GM19328 (cell line): ENCODE results near the gene OFD1.

Experiments used
- ATAC-seq: cut with Tn5 transposase; IDR thresholded peaks from one replicate; pipeline ENCODE4 v1.9.1; 2021; ENCODE audit warnings: mild to moderate bottlenecking, moderate library complexity; ENCODE audit not compliant: unreplicated experiment

OFD1 gene

GRCh38 chrX:13752646-13753045, 18.1 kb downstream of the OFD1 start:
- ATAC-seq: no peak

DNA sequence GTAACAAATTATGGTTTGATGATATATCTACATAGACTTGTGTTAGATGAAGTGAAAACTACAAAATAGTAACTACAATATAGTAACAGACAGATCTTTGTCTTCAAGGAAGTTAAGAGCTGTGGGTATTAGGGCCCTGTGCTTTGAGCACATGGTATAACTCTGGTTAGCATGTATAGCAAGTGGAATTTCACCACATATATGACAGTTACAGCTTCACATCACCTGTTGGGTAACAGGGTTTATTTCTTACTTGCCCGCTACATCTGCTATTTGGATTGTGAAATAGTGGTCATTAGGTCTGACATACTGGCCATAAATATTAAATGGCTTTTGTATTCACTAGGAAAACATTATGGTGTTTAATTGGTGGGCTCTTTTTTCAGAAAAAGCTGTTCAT, 20.2 kb downstream of the OFD1 start:
- no peak for ATAC-seq

DNA sequence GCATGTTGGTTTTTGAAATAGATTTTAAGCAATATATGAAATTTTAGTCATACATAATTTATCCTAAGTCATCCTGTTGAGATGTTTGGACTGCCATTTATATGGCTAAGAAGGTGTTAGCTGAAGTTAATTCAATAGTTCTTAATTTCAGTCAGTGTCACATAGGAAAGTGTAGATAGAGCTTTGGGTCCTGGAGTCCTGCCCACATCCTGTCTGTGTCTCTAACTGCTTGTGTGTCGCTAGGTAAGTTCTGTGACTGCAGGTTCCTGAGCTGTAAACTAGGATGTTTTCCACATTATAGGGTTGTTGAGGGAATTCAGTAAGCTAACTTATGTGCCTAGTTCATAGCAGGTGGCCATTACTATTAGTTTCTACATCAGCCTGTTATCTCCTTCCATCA, 20.7 kb downstream of the OFD1 start:
- no peak for ATAC-seq

DNA sequence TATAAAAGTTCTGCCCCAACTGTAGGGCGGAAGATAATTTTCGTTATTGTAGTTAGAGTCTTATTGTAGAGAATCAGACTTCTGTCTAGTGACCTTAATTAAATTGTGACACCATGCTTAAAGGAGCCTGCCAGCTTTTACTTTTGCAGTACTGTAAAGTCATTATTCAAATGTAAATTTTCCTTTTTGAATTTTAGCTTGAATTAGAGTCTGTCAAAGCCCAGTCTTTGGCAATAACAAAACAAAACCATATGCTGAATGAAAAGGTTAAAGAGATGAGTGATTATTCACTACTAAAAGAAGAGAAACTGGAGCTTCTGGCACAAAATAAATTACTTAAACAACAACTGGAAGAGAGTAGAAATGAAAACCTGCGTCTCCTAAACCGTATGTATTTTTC, 21.8 kb downstream of the OFD1 start:
- no peak for ATAC-seq

DNA sequence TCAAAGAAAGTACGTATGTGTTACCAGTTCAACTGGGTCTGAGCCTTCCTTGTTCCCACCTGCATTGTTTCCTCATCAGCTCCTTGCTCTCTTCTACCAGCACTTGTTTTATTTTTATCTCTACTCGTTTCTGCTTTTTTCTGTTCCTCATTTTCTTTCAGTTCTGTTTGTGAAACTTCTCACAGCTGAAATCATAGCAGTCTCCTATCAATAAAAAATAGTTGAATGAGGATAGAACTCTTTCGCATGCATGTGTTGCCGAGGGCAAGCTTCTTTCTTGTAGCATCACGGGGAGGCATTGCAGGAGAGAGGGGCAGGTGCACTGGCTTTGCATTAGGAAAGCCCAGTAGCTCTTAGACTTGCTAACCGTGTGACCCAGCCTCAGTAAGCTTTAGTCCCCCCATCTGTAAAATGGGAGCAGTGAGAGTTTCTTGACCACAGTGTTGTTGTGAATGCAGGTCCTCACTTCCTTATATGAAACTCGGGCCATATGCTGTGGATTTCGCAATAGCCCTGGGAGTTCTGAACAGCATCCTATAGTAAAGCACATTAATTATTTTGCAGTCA, 24.7 kb downstream of the OFD1 start:
- ATAC-seq: peak; percentile 65

- no peak for ATAC-seq
Observed at GRCh38 chrX:13760426-13760825, 25.9 kb downstream of the OFD1 start.

GRCh38 chrX:13761606-13762414, 27.3 kb downstream of the OFD1 start:
- ATAC-seq: peak; percentile 35

DNA sequence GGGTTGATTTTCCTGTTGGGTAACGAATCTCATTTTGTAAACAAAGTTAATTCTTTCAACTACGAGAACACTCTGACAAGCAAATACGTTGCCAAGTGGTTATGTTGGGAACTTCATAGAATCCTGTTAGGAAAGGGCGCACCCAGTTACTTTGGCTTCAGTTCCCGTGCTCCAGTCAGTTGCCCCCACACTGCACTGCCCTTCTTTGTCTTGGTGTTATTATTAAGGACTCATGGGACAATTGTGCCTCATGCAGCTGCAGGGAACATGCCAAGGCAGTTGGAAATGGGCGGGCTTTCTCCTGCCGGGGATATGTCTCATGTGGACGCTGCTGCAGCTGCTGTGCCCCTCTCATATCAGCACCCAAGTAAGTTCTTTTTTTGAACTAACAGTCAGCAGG, 28.9 kb downstream of the OFD1 start:
- ATAC-seq: no peak

DNA sequence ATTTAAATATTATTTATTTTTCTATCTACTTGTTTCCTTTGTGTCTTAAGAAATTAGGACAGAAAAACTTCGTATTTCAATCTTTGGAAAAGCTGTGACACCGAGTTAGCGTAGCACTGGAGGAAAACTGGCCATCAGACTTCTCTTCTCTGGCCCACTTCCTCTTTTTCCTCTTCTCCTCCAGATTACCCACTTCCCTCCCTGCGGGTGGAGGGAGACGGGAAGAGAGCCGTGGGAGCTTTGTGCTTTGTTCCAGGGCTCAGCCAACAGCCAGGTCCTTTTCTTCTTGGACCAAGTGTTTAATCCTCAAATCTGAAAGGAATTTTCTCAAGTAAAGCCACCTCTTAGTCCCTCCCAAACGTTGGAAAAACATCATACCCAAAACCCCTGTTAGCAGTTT, 29.7 kb downstream of the OFD1 start:
- no peak for ATAC-seq

DNA sequence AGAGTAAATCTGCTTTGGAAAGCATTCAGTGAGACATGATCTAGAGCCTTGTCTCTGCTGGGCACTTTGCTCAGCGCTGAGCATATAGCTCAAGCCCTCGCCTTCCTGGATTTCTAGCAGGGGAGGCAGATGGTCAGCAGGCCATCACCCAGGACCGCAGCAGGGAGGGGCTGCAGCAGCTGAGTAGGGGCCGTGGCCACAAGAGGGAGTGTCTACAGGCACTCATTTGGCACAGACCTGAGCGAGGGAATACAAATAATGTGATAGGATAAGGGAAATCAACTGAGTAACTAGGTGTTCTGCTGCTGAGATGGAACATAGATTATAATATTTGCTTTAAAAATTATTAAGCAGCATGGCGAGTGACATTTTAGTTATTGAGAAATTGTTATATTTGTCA, 30.2 kb downstream of the OFD1 start:
- ATAC-seq: no peak

DNA sequence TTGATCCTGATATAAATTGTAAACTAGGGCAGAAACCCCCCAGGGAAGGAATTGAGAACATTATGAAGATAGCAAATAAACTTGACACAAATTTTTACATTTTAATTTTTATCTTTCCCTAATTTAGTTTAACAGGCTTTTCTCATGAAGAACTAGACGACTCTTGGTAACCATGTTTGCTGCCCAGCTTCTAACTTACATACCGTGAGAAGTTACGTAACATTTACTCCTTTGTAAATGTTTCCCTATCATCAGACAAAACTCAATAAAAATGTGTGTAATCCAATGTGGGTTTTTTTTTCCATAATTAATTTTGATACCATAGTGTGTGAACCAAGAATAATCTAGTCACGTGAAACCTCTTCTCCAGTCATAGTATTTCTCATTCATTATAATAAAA, 34.4 kb downstream of the OFD1 start:
- ATAC-seq: no peak

- no peak for ATAC-seq
Observed at GRCh38 chrX:13770013-13770535, 35.5 kb downstream of the OFD1 start.

DNA sequence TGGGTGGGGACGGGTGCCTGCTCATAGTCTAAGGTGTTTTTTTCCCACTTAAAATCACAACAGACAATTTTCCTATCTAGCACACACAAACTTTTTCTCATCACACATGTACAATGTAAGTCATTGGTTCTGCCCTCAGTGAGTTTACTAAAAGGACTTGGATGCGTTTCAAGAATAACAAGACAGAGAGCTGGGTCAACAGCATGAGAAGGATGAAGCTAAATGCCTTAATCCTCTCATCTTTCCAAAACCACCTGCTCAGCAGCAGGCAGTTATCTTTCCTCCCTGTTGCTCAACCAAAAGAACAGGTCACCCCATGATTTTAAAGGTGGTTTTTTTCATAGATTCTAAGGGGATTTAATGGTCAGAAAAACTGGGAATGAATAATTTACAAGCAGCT, 40.1 kb downstream of the OFD1 start:
- ATAC-seq: no peak

DNA sequence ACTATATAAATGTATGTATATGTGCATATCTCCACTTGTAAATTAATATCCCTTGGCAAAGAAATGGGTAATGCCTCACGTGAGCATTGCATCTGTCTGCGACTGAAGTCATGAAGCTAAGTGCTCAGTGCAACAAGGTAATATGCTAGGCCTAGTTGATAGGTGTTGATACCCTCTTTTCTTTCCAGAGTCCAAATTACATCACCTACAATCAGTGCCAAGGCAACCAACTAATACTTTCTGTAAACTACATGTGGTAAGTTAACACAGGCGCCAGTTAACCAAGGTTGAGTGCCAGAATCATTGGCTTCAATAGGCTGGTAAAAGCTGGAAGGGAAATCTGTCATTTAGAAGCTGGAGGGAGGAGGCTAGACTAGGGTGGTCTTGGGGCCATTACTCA, 41.3 kb downstream of the OFD1 start:
- ATAC-seq: no peak

- ATAC-seq: no peak
Observed at GRCh38 chrX:13776387-13776786, 41.8 kb downstream of the OFD1 start.

DNA sequence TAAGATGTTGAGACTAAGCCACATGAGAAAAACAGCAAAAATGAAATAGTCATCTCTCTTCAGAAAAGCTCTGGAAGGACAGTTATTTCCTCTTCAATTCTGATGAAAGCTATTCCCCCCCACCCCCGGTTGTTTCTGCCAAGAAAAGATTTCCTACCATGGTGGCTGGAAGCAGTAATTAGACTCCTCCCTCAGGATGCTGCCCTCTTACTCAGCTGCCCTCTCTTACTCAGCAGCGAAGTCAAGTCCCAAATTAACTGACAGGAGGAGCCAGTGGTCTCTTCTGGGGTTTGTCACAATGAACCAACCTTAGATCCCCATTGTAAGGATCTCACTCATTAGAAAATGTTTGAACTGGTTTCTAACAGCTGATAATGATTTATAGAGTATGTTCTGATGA, 44.4 kb downstream of the OFD1 start:
- ATAC-seq: no peak

- no peak for ATAC-seq
Observed at GRCh38 chrX:13780868-13781427, 46.4 kb downstream of the OFD1 start.

- no peak for ATAC-seq
Observed at GRCh38 chrX:13786048-13786447, 51.5 kb downstream of the OFD1 start.

GRCh38 chrX:13790206-13791131, 55.9 kb downstream of the OFD1 start:
- no peak for ATAC-seq

DNA sequence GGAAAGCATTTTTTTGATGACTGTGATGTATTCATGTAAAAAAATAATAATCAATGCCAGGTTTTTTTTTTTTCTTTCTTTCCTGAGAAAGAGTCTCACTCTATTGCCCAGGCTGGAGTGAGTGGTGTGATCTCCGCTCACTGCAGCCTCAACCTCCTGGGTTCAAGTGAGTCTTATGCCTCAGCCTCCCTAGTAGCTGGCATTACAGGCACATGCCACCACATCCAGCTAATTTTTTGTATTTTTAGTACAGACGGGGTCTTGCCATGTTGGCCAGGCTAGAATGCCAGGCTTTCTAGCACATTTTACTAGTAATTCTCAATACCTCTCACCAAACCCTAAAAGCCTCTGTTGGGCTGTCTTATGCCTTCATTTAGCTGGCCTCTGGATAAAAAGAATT, 56.6 kb downstream of the OFD1 start:
- no peak for ATAC-seq

DNA sequence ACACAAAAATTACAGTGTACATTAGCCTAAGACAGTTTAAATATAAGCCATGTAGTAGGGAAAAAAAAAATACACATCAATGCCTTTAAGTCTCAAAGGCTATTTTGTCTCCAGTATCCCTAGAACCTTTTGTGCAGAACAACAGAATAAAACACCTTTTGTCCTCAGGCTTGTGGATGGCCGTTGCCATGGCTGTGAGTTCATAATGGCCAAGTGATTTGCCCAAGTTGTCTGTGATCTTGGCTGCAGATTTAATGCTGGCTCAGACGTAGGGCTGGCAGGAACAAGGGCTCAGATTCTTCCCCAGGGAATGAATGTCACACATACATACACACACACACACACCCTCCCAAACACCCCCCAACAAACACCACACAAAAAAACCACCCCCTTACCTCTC, 57.0 kb downstream of the OFD1 start:
- no peak for ATAC-seq
